Tibial nerve (tissue), 4 donors: ENCODE data around the gene TMEM61. TPM values are rescaled to one million over a fixed set of nuclear protein-coding genes. Genes with fewer than 3 reads are reported as not detected.

ENCODE experiments used
- DNase-seq, 2 donors: peaks; one replicate each; pipeline ENCODE4 v3.0.0-alpha.2; 2019; ENCODE audit warnings: low spot score in 2 of 2
- H3K27ac ChIP-seq, 4 donors: fragments of 200-600 bp; sonication (generic) in 3 of 4; one replicate each; pipeline ENCODE4 v1.5.1; 2017 to 2019; ENCODE audit warnings: mild to moderate bottlenecking in 1 of 4
- H3K27me3 ChIP-seq, 2 donors: fragments of 200-600 bp; sonication (generic) in 1 of 2; one replicate each; pipeline versions ENCODE4 v1.5.1 to v1.6.0; 2017 to 2019
- H3K36me3 ChIP-seq, 3 donors: fragments of 200-600 bp; sonication (generic); one replicate each; pipeline ENCODE4 v1.5.1; 2018 to 2019
- H3K4me1 ChIP-seq, 4 donors: fragments of 200-600 bp; sonication (generic) in 3 of 4; one replicate each; pipeline ENCODE4 v1.5.1; 2017 to 2019
- H3K4me3 ChIP-seq, 4 donors: fragments of 200-600 bp; sonication (generic) in 3 of 4; one replicate each; pipeline ENCODE4 v1.5.1; 2017 to 2019; ENCODE audit warnings: mild to moderate bottlenecking in 1 of 4, moderate library complexity in 1 of 4
- H3K9me3 ChIP-seq, 4 donors: fragments of 200-600 bp; sonication (generic) in 3 of 4; one replicate each; pipeline ENCODE4 v1.5.1; 2017 to 2019
- CTCF ChIP-seq, 5 experiments: fragments of 200-600 bp in 3 of 5; fragments of 450-650 bp in 2 of 5; sonication (generic) in 3 of 5; IDR thresholded peaks; one replicate each; pipeline ENCODE4 v1.5.1; 2016 to 2019; ENCODE audit warnings: antibody characterized with exemption in 5 of 5, mild to moderate bottlenecking in 3 of 5, moderate library complexity in 2 of 5
- EP300 ChIP-seq, 2 donors: sonication (generic); formaldehyde crosslinking; IDR thresholded peaks; one replicate each; pipeline ENCODE4 v1.6.1; 2017; ENCODE audit warnings: antibody characterized with exemption in 2 of 2, mild to moderate bottlenecking in 1 of 2
- POLR2A ChIP-seq, 2 donors: fragments of 450-650 bp; IDR thresholded peaks; one replicate each; pipeline ENCODE4 v1.6.1; 2017; ENCODE audit warnings: antibody characterized with exemption in 2 of 2, mild to moderate bottlenecking in 2 of 2, moderate library complexity in 2 of 2
- WGBS, 2 donors: methylation state at CpG; one replicate each; pipeline ENCODE4 v1.1.5; 2018; 5-methylcytosine and 5-hydroxymethylcytosine counted together
- total RNA-seq, 4 donors: library from RNA; depleted of rRNA; stranded (reverse); fragments of >200 nt; gene quantifications; one replicate each; pipeline ENCODE4 v1.1.0, GENCODE V29; 2016

TMEM61 gene
- total RNA-seq, 4 donors from 2014 or later: 0.84 TPM; not detected in 3

GRCh38 chr1:55006931-55007330, 26.5 kb downstream of the TMEM61 start:
- 81 to 87% methylated on average over 12 of the region's 12 CpGs for WGBS, 2 donors
- H3K9me3 ChIP-seq: peaks cover 0 to 4% (median 0%) of the 10 kb centered on the region in 4 donors
- DNase-seq: no peak
- no peak overlapping the region for H3K4me3 ChIP-seq
- TF ChIP-seq POLR2A (IDR thresholded peaks at IDR 0.05) (no peak), CTCF (IDR thresholded peaks at IDR 0.05) (no peak), EP300 (IDR thresholded peaks at IDR 0.05) (no peak)
- no peaks in the 10 kb centered on the region for H3K27me3 ChIP-seq
- H3K36me3 ChIP-seq: no peaks in the 10 kb centered on the region
- H3K27ac ChIP-seq: no peak overlapping the region
- no peaks in the 10 kb centered on the region for H3K4me1 ChIP-seq

GRCh38 chr1:55007625-55008024, 27.2 kb downstream of the TMEM61 start:
- 32 to 46% methylated on average over 3 of the region's 3 CpGs for WGBS, 2 donors
- H3K4me3 ChIP-seq: no peak overlapping the region
- H3K4me1 ChIP-seq: no peaks in the 10 kb centered on the region
- no peaks in the 10 kb centered on the region for H3K36me3 ChIP-seq
- DNase-seq: no peak
- no peak overlapping the region for H3K27ac ChIP-seq
- H3K9me3 ChIP-seq: peaks cover 0 to 4% (median 0%) of the 10 kb centered on the region in 4 donors
- no peak for TF ChIP-seq EP300 (IDR thresholded peaks at IDR 0.05)
- no peak for TF ChIP-seq CTCF (IDR thresholded peaks at IDR 0.05)
- TF ChIP-seq POLR2A (IDR thresholded peaks at IDR 0.05): no peak
- no peaks in the 10 kb centered on the region for H3K27me3 ChIP-seq

- no peak for DNase-seq
- H3K4me1 ChIP-seq: no peaks in the 10 kb centered on the region
- H3K4me3 ChIP-seq: no peak overlapping the region
- TF ChIP-seq CTCF (IDR thresholded peaks at IDR 0.05) (no peak), EP300 (IDR thresholded peaks at IDR 0.05) (no peak), POLR2A (IDR thresholded peaks at IDR 0.05) (no peak)
- H3K27me3 ChIP-seq: no peaks in the 10 kb centered on the region
- H3K36me3 ChIP-seq: no peaks in the 10 kb centered on the region
- 76 to 89% methylated on average over 6 to 9 of the region's 9 CpGs for WGBS, 2 donors
- H3K9me3 ChIP-seq: peaks cover 0 to 4% (median 0%) of the 10 kb centered on the region in 4 donors
- H3K27ac ChIP-seq: no peak overlapping the region
These were observed 29.9 kb downstream of the TMEM61 start for GRCh38 chr1:55010194-55010886.

GRCh38 chr1:55010887-55011217, 30.4 kb downstream of the TMEM61 start:
- DNase-seq: no peak
- no peak overlapping the region for H3K27ac ChIP-seq

GRCh38 chr1:55012661-55013060, 32.2 kb downstream of the TMEM61 start:
- no peak for DNase-seq
- H3K27me3 ChIP-seq: peaks cover 0 to under 1% of the 10 kb centered on the region in 2 donors

More at GRCh38 chr1:55010887-55011217, 30.4 kb downstream of the TMEM61 start:
- no peaks in the 10 kb centered on the region for H3K27me3 ChIP-seq
- H3K9me3 ChIP-seq: peaks cover 0 to 4% (median 0%) of the 10 kb centered on the region in 4 donors
- H3K4me1 ChIP-seq: no peaks in the 10 kb centered on the region
- TF ChIP-seq EP300 (IDR thresholded peaks at IDR 0.05) (no peak), POLR2A (IDR thresholded peaks at IDR 0.05) (no peak)
- H3K36me3 ChIP-seq: no peaks in the 10 kb centered on the region
- WGBS, 2 donors: 82 to 83% methylated on average over 6 to 7 of the region's 7 CpGs
- H3K4me3 ChIP-seq: no peak overlapping the region

More at GRCh38 chr1:55012661-55013060, 32.2 kb downstream of the TMEM61 start:
- H3K4me1 ChIP-seq: no peaks in the 10 kb centered on the region
- no peak overlapping the region for H3K27ac ChIP-seq
- H3K4me3 ChIP-seq: no peak overlapping the region
- WGBS, 2 donors: 86 to 89% methylated on average over 1 of the region's 1 CpG
- H3K9me3 ChIP-seq: peaks cover 0 to 6% (median 0%) of the 10 kb centered on the region in 4 donors
- TF ChIP-seq POLR2A (IDR thresholded peaks at IDR 0.05): no peak
- TF ChIP-seq CTCF (IDR thresholded peaks at IDR 0.05): no peak
- no peak for TF ChIP-seq EP300 (IDR thresholded peaks at IDR 0.05)
- no peaks in the 10 kb centered on the region for H3K36me3 ChIP-seq
